ENCODE data around the gene KCTD13. TPM values are rescaled to one million over a fixed set of nuclear protein-coding genes. Genes with fewer than 3 reads are reported as not detected.

The KCTD13 gene
- total RNA-seq, 4 donors from 2014 or later: 40.3 to 110 (median 57.4) TPM

DNA sequence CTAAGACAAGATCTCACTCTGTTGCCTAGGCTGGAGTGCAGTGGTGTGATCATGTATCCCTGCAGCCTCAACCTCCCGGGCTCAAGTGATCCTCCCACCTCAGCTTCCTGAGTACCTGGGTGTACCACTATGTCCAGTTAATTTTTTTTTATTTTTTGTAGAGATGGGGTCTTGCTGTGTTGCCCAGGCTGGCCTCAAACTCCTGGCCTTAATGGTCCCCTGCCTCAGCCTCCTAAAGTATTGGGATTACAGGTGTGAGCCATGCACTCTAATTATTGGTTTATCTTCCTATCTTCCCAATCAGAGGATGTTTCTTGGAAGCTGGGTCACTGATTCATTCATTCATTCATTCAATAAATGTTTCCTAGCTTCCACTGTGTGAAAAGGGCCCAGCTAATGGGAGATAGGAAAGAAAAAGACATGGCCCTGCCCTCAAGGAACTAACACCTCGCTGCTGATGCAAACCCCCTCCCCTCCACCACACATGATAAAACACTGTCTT lies 17.3 kb downstream of the KCTD13 start:
- Histone ChIP-seq H3K4me3 (no peak overlapping the region), H3K4me1 (no peaks in the 10 kb centered on the region), H3K36me3 (no peaks in the 10 kb centered on the region), H3K27me3 (no peaks in the 10 kb centered on the region), H3K9me3 (no peaks in the 10 kb centered on the region), H3K27ac (no peak overlapping the region)
- no peak for DNase-seq
- in situ Hi-C loops (cut with MboI; ENCODE audit: low pct_ligation_motif_present in 1 of 4, low pct_unique_long_range_greater_than_20kb in 1 of 4, low sequenced_read_pairs in 3 of 4) (no loop called here), intact Hi-C loops (cut with DNase I; ENCODE audit: low total_unique reads) (no loop called here)
- WGBS, 2 donors (ENCODE audit: low coverage in 1 of 2): 81 to 93% methylated on average over 2 of the region's 2 CpGs
- TF ChIP-seq, protein P1, sequence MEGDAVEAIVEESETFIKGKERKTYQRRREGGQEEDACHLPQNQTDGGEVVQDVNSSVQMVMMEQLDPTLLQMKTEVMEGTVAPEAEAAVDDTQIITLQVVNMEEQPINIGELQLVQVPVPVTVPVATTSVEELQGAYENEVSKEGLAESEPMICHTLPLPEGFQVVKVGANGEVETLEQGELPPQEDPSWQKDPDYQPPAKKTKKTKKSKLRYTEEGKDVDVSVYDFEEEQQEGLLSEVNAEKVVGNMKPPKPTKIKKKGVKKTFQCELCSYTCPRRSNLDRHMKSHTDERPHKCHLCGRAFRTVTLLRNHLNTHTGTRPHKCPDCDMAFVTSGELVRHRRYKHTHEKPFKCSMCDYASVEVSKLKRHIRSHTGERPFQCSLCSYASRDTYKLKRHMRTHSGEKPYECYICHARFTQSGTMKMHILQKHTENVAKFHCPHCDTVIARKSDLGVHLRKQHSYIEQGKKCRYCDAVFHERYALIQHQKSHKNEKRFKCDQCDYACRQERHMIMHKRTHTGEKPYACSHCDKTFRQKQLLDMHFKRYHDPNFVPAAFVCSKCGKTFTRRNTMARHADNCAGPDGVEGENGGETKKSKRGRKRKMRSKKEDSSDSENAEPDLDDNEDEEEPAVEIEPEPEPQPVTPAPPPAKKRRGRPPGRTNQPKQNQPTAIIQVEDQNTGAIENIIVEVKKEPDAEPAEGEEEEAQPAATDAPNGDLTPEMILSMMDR (IDR thresholded peaks at IDR 0.05): no peak
- no peak for TF ChIP-seq EP300 (IDR thresholded peaks at IDR 0.05; ENCODE audit: low read depth)
- TF ChIP-seq POLR2A (IDR thresholded peaks at IDR 0.05): no peak
- TF ChIP-seq POLR2AphosphoS5 (IDR thresholded peaks at IDR 0.05): no peak

DNA sequence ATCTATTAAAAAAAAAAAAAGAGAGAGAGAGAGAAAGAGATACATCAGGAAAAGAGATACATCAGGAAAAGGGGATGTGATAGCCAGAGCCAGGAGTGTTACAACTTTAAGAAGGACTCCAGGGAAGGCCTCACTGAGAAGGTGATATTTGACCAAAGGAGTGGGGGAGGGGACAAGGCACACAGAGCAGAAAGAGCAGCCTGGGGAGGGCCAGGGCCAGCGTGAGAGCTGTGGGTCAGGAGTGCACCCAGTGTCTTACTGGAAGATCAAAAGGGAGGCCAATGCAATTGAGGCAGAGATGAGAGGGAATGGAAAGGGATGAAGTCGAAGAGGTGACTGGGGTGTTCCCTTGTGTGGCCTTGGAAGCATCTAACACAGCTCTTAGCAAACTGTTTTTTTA lies 18.1 kb downstream of the KCTD13 start:
- Histone ChIP-seq H3K4me3 (no peak overlapping the region), H3K9me3 (no peaks in the 10 kb centered on the region), H3K36me3 (no peaks in the 10 kb centered on the region), H3K27ac (no peak overlapping the region), H3K27me3 (no peaks in the 10 kb centered on the region), H3K4me1 (no peaks in the 10 kb centered on the region)
- 33 to 77% methylated on average over 1 to 2 of the region's 2 CpGs for WGBS, 2 donors (ENCODE audit: low coverage in 1 of 2)
- DNase-seq: no peak
- TF ChIP-seq EP300 (IDR thresholded peaks at IDR 0.05; ENCODE audit: low read depth) (no peak), POLR2AphosphoS5 (IDR thresholded peaks at IDR 0.05) (no peak), POLR2A (IDR thresholded peaks at IDR 0.05) (no peak)
- TF ChIP-seq, protein P1 (IDR thresholded peaks at IDR 0.05): no peak
- in situ Hi-C loops (cut with MboI; ENCODE audit: low pct_ligation_motif_present in 1 of 4, low pct_unique_long_range_greater_than_20kb in 1 of 4, low sequenced_read_pairs in 3 of 4): no loop called here
- intact Hi-C loops (cut with DNase I; ENCODE audit: low total_unique reads): no loop called here

DNA sequence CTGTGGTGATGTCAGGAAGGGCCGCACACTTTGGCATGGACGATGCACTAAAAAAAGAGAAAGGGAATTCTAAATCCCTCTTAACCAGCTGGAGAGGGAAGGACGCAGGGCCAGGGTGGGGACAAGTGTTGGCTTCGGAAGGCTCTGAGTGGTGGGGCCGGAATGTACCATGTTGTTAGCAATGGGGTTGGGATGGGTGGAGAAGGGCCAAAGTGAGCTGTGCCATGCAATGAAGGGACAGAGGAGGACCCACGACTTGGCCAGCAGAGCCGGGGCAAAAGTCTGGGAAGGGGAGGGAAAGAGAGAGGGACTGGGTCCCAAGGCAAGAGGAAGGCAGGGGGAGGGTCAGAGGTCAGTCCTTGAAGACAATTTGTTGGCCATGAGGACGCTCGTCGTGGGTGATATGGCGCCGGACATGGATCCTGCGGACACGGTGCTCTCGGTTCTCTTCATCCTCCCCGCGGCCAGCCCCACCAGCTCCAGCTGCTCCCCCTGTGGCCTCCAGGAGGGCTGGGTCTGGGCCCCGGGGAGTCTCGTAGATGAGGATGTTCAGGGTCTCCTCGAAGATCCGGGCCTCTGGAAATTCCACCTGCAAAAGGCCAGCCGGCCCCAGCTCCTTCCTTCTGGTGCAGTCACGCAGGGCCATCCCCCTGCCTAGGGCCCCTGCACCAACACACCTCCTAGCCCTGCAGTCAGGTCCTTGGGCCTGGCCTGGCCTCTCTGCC lies 19.3 kb downstream of the KCTD13 start:
- in situ Hi-C loops (cut with MboI; ENCODE audit: low pct_ligation_motif_present in 1 of 4, low pct_unique_long_range_greater_than_20kb in 1 of 4, low sequenced_read_pairs in 3 of 4) (no loop called here), intact Hi-C loops (cut with DNase I; ENCODE audit: low total_unique reads) (no loop called here)
- DNase-seq: no peak
- TF ChIP-seq POLR2AphosphoS5 (IDR thresholded peaks at IDR 0.05): no peak
- TF ChIP-seq EP300 (IDR thresholded peaks at IDR 0.05; ENCODE audit: low read depth): no peak
- TF ChIP-seq POLR2A (IDR thresholded peaks at IDR 0.05): no peak
- TF ChIP-seq, protein P1 (IDR thresholded peaks at IDR 0.05): no peak
- H3K9me3 ChIP-seq: no peaks in the 10 kb centered on the region
- no peaks in the 10 kb centered on the region for H3K4me1 ChIP-seq
- H3K27ac ChIP-seq: no peak overlapping the region
- H3K27me3 ChIP-seq: peaks cover under 1% of the 10 kb centered on the region
- no peaks in the 10 kb centered on the region for H3K36me3 ChIP-seq
- no peak overlapping the region for H3K4me3 ChIP-seq
- WGBS, 2 donors (ENCODE audit: low coverage in 1 of 2): 80 to 84% methylated on average over 5 to 21 of the region's 23 CpGs

DNA sequence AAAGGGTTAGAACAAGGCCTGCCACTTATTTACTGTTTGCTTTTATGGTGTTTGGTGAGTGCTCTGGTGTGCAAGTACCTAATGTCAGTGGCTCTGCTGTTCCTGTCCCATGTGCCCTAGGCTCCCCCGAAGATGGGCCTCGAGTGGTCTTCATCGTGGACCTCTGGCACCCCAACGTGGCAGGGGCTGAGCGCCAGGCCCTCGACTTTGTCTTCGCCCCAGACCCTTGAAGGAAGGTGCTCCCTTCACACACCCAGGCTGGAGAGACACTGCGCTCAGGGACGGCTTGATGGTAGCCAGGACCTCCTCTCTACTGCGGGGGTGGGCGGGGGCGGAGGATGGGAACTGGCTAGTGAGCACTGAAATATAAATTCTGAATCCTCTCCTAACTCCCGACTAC lies 20.4 kb downstream of the KCTD13 start:
- no peaks in the 10 kb centered on the region for H3K9me3 ChIP-seq
- in situ Hi-C loops (cut with MboI; ENCODE audit: low pct_ligation_motif_present in 1 of 4, low pct_unique_long_range_greater_than_20kb in 1 of 4, low sequenced_read_pairs in 3 of 4): no loop called here
- H3K36me3 ChIP-seq: no peaks in the 10 kb centered on the region
- no peak for TF ChIP-seq POLR2AphosphoS5 (IDR thresholded peaks at IDR 0.05)
- no peak for TF ChIP-seq POLR2A (IDR thresholded peaks at IDR 0.05)
- no peak for TF ChIP-seq EP300 (IDR thresholded peaks at IDR 0.05; ENCODE audit: low read depth)
- TF ChIP-seq, protein P1 (IDR thresholded peaks at IDR 0.05): no peak
- intact Hi-C loops (cut with DNase I; ENCODE audit: low total_unique reads): no loop called here
- H3K27me3 ChIP-seq: peaks cover 4% of the 10 kb centered on the region
- 82% methylated on average over 13 of the region's 13 CpGs; no CpG with 5 or more reads in 1 of the 2 donors for WGBS, 2 donors (ENCODE audit: low coverage in 1 of 2)
- H3K4me1 ChIP-seq: peaks cover 0 to 6% (median 2%) of the 10 kb centered on the region in 4 donors
- no peak overlapping the region for H3K4me3 ChIP-seq
- DNase-seq: no peak
- H3K27ac ChIP-seq: no peak overlapping the region
